Measurements from ENCODE around the gene PDE1A. TPM values are rescaled to one million over a fixed set of nuclear protein-coding genes. Genes with fewer than 3 reads are reported as not detected.

Gene PDE1A
- polyA plus RNA-seq, 1 experiment = 4.3 TPM

DNA sequence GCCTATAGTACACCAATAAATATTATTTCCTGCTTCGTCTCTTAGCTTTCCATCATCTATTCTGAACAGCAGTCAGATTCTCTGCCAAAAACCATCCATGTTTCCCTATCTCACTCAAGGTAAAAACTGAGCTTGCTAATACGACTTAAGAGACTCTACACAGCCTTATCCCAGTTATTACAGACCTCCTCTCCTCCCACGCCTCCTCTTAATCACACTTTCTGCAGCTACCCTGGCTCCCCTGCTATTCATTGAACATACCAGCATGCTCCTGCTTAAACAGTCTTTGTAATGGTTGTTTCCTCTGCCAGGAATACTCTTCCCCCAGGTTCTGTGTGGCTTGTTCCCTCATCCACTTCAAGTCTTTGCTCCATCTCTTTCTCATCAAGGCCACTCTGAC, 81.5 kb downstream of the PDE1A start:
- no peaks in the 10 kb centered on the region for H3K9me3 ChIP-seq (ENCODE audit: control insufficient read depth, insufficient read depth, low read length)
- no peak overlapping the region for H3K4me3 ChIP-seq (ENCODE audit: low read depth, low read length)
- no peak overlapping the region for H3K27ac ChIP-seq (ENCODE audit: low read depth, low read length)
- TF ChIP-seq, protein P1, sequence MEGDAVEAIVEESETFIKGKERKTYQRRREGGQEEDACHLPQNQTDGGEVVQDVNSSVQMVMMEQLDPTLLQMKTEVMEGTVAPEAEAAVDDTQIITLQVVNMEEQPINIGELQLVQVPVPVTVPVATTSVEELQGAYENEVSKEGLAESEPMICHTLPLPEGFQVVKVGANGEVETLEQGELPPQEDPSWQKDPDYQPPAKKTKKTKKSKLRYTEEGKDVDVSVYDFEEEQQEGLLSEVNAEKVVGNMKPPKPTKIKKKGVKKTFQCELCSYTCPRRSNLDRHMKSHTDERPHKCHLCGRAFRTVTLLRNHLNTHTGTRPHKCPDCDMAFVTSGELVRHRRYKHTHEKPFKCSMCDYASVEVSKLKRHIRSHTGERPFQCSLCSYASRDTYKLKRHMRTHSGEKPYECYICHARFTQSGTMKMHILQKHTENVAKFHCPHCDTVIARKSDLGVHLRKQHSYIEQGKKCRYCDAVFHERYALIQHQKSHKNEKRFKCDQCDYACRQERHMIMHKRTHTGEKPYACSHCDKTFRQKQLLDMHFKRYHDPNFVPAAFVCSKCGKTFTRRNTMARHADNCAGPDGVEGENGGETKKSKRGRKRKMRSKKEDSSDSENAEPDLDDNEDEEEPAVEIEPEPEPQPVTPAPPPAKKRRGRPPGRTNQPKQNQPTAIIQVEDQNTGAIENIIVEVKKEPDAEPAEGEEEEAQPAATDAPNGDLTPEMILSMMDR (IDR thresholded peaks at IDR 0.05; ENCODE audit: low read depth, low read length) = no peak
- no peak for DNase-seq (ENCODE audit: low read depth, low spot score)
- H3K27me3 ChIP-seq (ENCODE audit: control insufficient read depth, insufficient read depth, low read length) = no peaks in the 10 kb centered on the region
- ChIA-PET CTCF (no interaction called here), POLR2A (no interaction called here)

DNA sequence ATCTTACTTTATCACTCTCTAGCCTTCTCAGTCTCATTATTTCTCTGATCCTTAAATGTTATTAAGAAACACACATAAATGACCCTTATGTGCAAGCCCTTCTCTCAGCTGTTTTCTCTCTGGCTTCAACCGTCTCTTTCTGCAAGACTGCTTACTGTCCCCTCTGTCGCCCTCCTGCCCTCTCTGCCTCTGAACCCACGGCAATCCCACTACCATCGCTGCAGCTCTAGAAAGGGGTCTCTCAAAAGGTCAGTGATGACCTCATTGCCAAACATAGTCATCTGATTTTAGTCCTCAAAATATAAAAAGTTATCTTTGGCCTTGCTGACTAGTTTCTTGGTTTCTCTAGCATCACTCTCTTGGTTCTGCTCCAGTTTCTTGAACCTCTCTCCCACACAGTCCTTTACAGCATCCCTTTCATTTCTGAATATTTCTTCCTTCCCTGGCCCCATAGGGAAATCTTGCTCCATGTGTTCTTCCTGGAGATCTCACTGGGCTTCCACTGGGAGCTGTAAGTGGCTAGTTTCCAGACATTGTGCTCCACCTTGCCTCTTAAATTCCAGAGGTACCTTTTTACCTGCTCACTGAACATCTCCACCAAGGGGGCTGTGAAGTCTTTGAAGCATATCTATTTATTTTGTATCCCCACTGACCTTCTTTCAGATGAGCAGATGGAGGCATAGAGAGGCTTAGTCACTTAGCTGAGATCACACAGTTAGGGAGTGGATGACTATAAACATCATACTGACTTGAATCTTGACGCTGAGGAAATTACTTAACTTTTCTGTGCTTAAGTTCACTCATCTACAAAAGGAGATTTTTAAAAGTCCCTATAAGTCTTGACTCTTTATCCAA, 96.2 kb downstream of the PDE1A start:
- no peak overlapping the region for H3K4me3 ChIP-seq (ENCODE audit: low read depth, low read length)
- TF ChIP-seq, protein P1 (IDR thresholded peaks at IDR 0.05; ENCODE audit: low read depth, low read length) = no peak
- no peaks in the 10 kb centered on the region for H3K27me3 ChIP-seq (ENCODE audit: control insufficient read depth, insufficient read depth, low read length)
- ChIA-PET CTCF (no interaction called here), POLR2A (no interaction called here)
- no peaks in the 10 kb centered on the region for H3K9me3 ChIP-seq (ENCODE audit: control insufficient read depth, insufficient read depth, low read length)
- H3K27ac ChIP-seq (ENCODE audit: low read depth, low read length) = no peak overlapping the region
- DNase-seq (ENCODE audit: low read depth, low spot score) = no peak

DNA sequence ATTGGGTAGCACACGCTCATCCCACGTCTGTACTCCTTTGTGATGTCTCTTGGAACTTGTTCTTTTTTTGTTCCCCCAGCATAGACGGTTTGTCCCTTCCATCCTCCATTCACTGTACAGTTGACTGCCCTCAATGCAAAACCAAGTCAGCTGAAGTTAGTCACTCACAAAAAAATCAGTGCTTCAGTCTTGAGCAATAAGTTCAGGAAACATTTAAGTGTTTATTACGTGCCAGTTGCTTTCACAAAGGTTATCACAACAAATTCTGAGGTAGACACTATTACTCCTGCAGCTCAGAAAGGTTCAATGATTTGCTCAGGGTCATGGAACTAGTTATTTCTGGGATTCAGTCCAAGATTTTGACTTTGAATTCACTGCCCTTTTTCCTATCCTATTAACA, 102.2 kb downstream of the PDE1A start:
- H3K27me3 ChIP-seq (ENCODE audit: control insufficient read depth, insufficient read depth, low read length) = no peaks in the 10 kb centered on the region
- DNase-seq (ENCODE audit: low read depth, low spot score) = peak; percentile 3
- TF ChIP-seq, protein P1 (IDR thresholded peaks at IDR 0.05; ENCODE audit: low read depth, low read length) = no peak
- CTCF ChIA-PET = no interaction called here
- H3K9me3 ChIP-seq (ENCODE audit: control insufficient read depth, insufficient read depth, low read length) = no peaks in the 10 kb centered on the region
- H3K4me3 ChIP-seq (ENCODE audit: low read depth, low read length) = no peak overlapping the region
- POLR2A ChIA-PET = no interaction called here
- H3K27ac ChIP-seq (ENCODE audit: low read depth, low read length) = no peak overlapping the region

DNA sequence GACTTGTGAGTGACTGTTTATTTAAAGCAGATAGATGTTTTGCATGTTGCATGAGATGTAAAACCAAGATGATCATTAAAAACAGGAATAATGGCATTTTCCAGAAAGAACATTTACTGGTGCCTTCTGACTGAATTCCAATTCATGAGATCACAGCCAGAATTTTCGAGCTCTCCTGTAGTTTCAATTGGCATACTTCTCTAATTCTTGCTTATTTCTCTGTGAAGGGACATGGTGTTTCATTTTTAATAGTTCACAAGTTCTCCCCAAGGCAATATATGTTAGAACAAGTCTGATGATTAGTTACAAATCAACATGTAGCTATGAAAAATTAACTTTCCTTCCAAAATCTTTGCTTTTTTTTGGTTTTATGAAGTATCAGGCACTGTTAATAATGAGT, 105.7 kb downstream of the PDE1A start:
- no peaks in the 10 kb centered on the region for H3K9me3 ChIP-seq (ENCODE audit: control insufficient read depth, insufficient read depth, low read length)
- no peak overlapping the region for H3K27ac ChIP-seq (ENCODE audit: low read depth, low read length)
- ChIA-PET POLR2A (no interaction called here), CTCF (interaction anchor here (1.3 kb wide), 1 partner anchor 328 kb away, joined by 3 read pairs; no protein-coding TSS in a partner anchor)
- no peak overlapping the region for H3K4me3 ChIP-seq (ENCODE audit: low read depth, low read length)
- no peak for DNase-seq (ENCODE audit: low read depth, low spot score)
- H3K27me3 ChIP-seq (ENCODE audit: control insufficient read depth, insufficient read depth, low read length) = no peaks in the 10 kb centered on the region
- TF ChIP-seq, protein P1 (IDR thresholded peaks at IDR 0.05; ENCODE audit: low read depth, low read length) = no peak

Data from AG04450 (cell line).